Spleen (tissue), 11 donors: ENCODE measurements around the gene AKT3. TPM values are rescaled to one million over a fixed set of nuclear protein-coding genes. Genes with fewer than 3 reads are reported as not detected.

Source experiments
- DNase-seq: peaks from one replicate; pipeline ENCODE4 v3.0.0-alpha.2; 2020
- H3K27ac ChIP-seq, 8 donors: fragments of 200-600 bp; sonication (generic) in 7 of 8; 1 replicate in 4 of 8; 2 replicates in 4 of 8; pipeline versions ENCODE4 v1.5.0 to v1.8.0; 2016 to 2021; ENCODE audit warnings: inconsistent platforms in 4 of 8, mild to moderate bottlenecking in 4 of 8, moderate library complexity in 1 of 8
- H3K27me3 ChIP-seq, 7 donors: fragments of 200-600 bp; sonication (generic) in 6 of 7; replicated peaks in 1 of 7; 1 replicate in 4 of 7; 2 replicates in 3 of 7; pipeline versions ENCODE4 v1.5.0 to v1.8.0; 2016 to 2021; ENCODE audit warnings: inconsistent platforms in 3 of 7, mild to moderate bottlenecking in 1 of 7
- H3K36me3 ChIP-seq, 6 donors: fragments of 200-600 bp; sonication (generic) in 5 of 6; 1 replicate in 4 of 6; 2 replicates in 2 of 6; pipeline versions ENCODE4 v1.5.0 to v1.8.0; 2016 to 2021; ENCODE audit warnings: inconsistent platforms in 2 of 6
- H3K4me1 ChIP-seq, 6 donors: fragments of 200-600 bp; sonication (generic) in 5 of 6; 1 replicate in 3 of 6; 2 replicates in 3 of 6; pipeline versions ENCODE4 v1.5.0 to v1.8.0; 2016 to 2021; ENCODE audit warnings: inconsistent platforms in 3 of 6
- H3K4me3 ChIP-seq, 8 donors: fragments of 200-600 bp; sonication (generic) in 7 of 8; 1 replicate in 4 of 8; 2 replicates in 4 of 8; pipeline versions ENCODE4 v1.5.0 to v1.8.0; 2016 to 2021; ENCODE audit warnings: inconsistent platforms in 4 of 8, mild to moderate bottlenecking in 4 of 8, moderate library complexity in 2 of 8
- H3K9me3 ChIP-seq, 8 donors: fragments of 200-600 bp; sonication (generic) in 7 of 8; 1 replicate in 4 of 8; 2 replicates in 4 of 8; pipeline versions ENCODE4 v1.5.0 to v1.8.0; 2016 to 2021; ENCODE audit warnings: inconsistent platforms in 4 of 8
- CTCF ChIP-seq, 11 experiments: fragments of 200-600 bp in 7 of 11; fragments of 450-650 bp in 4 of 11; sonication (generic) in 4 of 11; IDR thresholded peaks in 8 of 11; conservative IDR thresholded peaks in 3 of 11; 1 replicate in 7 of 11; 2 replicates in 4 of 11; pipeline versions ENCODE4 v1.4.0 to v1.8.0; 2016 to 2021; ENCODE audit warnings: antibody characterized with exemption in 11 of 11, inconsistent platforms in 4 of 11, mild to moderate bottlenecking in 1 of 11
- POLR2A ChIP-seq, 3 donors: fragments of 450-650 bp; IDR thresholded peaks; one replicate each; pipeline ENCODE4 v1.5.1; 2017; ENCODE audit warnings: antibody characterized with exemption in 3 of 3, mild to moderate bottlenecking in 1 of 3
- POLR2AphosphoS5 ChIP-seq, 3 donors: sonication (generic); formaldehyde crosslinking; IDR thresholded peaks; one replicate each; pipeline ENCODE4 v1.5.1; 2017; ENCODE audit warnings: antibody characterized with exemption in 3 of 3
- WGBS, 5 donors: extraction: QIAGEN DNeasy Blood & Tissue Kit in 3 of 5; methylation state at CpG; one replicate each; pipeline versions ENCODE4 v1.1.5 to v1.1.7; 2013 to 2018; 5-methylcytosine and 5-hydroxymethylcytosine counted together
- intact Hi-C: fragments of 100-400 bp; cut with DNase I; formaldehyde crosslinking; loops from one replicate; pipeline ENCODE4 v1.15.0; 2023; ENCODE audit warnings: low total_unique reads
- polyA plus RNA-seq, 3 donors: library from polyadenylated mRNA; stranded (reverse); fragments of 200-250 nt; gene quantifications; one replicate each; pipeline ENCODE4 v1.2.1, GENCODE V29; 2013
- total RNA-seq, 7 donors: library from RNA; depleted of rRNA in 3 of 7; stranded (reverse); fragments of >200 nt in 3 of 7; fragmentation: NEBNext Ultra II Directional in 4 of 7; extraction: Animal tissue kit (Norgen Biotek cat#: 25700) in 4 of 7; gene quantifications; one replicate each; pipeline versions ENCODE4 v1.1.0 to v1.2.1, GENCODE V29; 2016 to 2021
- donor health status: healthy with polysubstance abuse.
- donor health status: DM: no; HTN: no; CAD: no; lungs with moderate emphysema.
- donor health status: DM: no; HTN: no; CAD: no.
- donor health status: Bipolar disorder and iron deficiency.
- donor health status: healthy.
- donor health status: DM: no; HTN: no; CAD: no.
- donor health status: DM: yes; HTN: yes; CAD: no.

AKT3 gene
- total and polyA plus RNA-seq, 10 donors = 4.3 to 91.3 (median 46.4) TPM

GRCh38 chr1:243482141-243483022, 367.7 kb downstream of the AKT3 start:
- Histone ChIP-seq H3K27ac (no peak overlapping the region), H3K4me1 (peaks cover 6 to 36% (median 18%) of the 10 kb centered on the region in 6 donors), H3K27me3 (peaks cover 0 to 13% (median 0%) of the 10 kb centered on the region in 7 donors), H3K36me3 (no peaks in the 10 kb centered on the region), H3K4me3 (peak overlapping the region; percentile 13 to 63 (median 30)), H3K9me3 (no peaks in the 10 kb centered on the region)
- DNase-seq = no peak
- TF ChIP-seq POLR2A (IDR thresholded peaks at IDR 0.05) = no peak
- TF ChIP-seq CTCF (IDR thresholded peaks at IDR 0.05 in 8 of 11, conservative IDR thresholded peaks at IDR 0.05 in 3 of 11) = no peak
- TF ChIP-seq POLR2AphosphoS5 (IDR thresholded peaks at IDR 0.05) = no peak
- 30 to 37% (median 30%) methylated on average over 25 of the region's 25 CpGs for WGBS, 5 donors
- intact Hi-C loops = no loop called here

GRCh38 chr1:243481101-243481500, 368.9 kb downstream of the AKT3 start:
- TF ChIP-seq POLR2A (IDR thresholded peaks at IDR 0.05) = no peak
- no peak for TF ChIP-seq POLR2AphosphoS5 (IDR thresholded peaks at IDR 0.05)
- TF ChIP-seq CTCF (IDR thresholded peaks at IDR 0.05 in 8 of 11, conservative IDR thresholded peaks at IDR 0.05 in 3 of 11) = no peak
- no peak for DNase-seq
- Histone ChIP-seq H3K36me3 (no peaks in the 10 kb centered on the region), H3K27ac (no peak overlapping the region), H3K4me3 (no peak overlapping the region), H3K27me3 (peaks cover 0 to 13% (median 0%) of the 10 kb centered on the region in 7 donors), H3K4me1 (peaks cover 6 to 43% (median 18%) of the 10 kb centered on the region in 6 donors), H3K9me3 (no peaks in the 10 kb centered on the region)
- 92 to 99% (median 97%) methylated on average over 5 of the region's 5 CpGs for WGBS, 5 donors
- intact Hi-C loops = no loop called here

- H3K9me3 ChIP-seq = no peaks in the 10 kb centered on the region
- H3K27ac ChIP-seq = no peak overlapping the region
- H3K36me3 ChIP-seq = peaks cover 0 to 13% (median 2%) of the 10 kb centered on the region in 6 donors
- 82 to 92% (median 86%) methylated on average over 7 of the region's 7 CpGs for WGBS, 5 donors
- intact Hi-C loops = no loop called here
- no peak overlapping the region for H3K4me3 ChIP-seq
- peaks cover 10 to 53% (median 22%) of the 10 kb centered on the region in 6 donors for H3K4me1 ChIP-seq
- TF ChIP-seq POLR2A (IDR thresholded peaks at IDR 0.05) (no peak), CTCF (IDR thresholded peaks at IDR 0.05 in 8 of 11, conservative IDR thresholded peaks at IDR 0.05 in 3 of 11) (no peak)
- DNase-seq = no peak
- peaks cover 0 to 7% (median 0%) of the 10 kb centered on the region in 7 donors for H3K27me3 ChIP-seq
Observed at GRCh38 chr1:243477731-243478290, 372.2 kb downstream of the AKT3 start.

- H3K36me3 ChIP-seq = peaks cover 0 to 13% (median 2%) of the 10 kb centered on the region in 6 donors
- no peaks in the 10 kb centered on the region for H3K27me3 ChIP-seq
- no peak overlapping the region for H3K4me3 ChIP-seq
- DNase-seq = no peak
- no peak overlapping the region for H3K27ac ChIP-seq
- no peaks in the 10 kb centered on the region for H3K9me3 ChIP-seq
- TF ChIP-seq POLR2AphosphoS5 (IDR thresholded peaks at IDR 0.05) = no peak
- no peak for TF ChIP-seq POLR2A (IDR thresholded peaks at IDR 0.05)
- TF ChIP-seq CTCF (IDR thresholded peaks at IDR 0.05 in 8 of 11, conservative IDR thresholded peaks at IDR 0.05 in 3 of 11) = peak in 6 of 11 experiments; percentile 9 to 28 (median 18)
- intact Hi-C loops = no loop called here
- H3K4me1 ChIP-seq = peaks cover 11 to 55% (median 24%) of the 10 kb centered on the region in 6 donors
- 80 to 91% (median 83%) methylated on average over 7 of the region's 7 CpGs for WGBS, 5 donors
Observed at GRCh38 chr1:243475966-243476365, 374.1 kb downstream of the AKT3 start.
